Measurements from ENCODE around the gene PDXDC1. TPM values are rescaled to one million over a fixed set of nuclear protein-coding genes. Genes with fewer than 3 reads are reported as not detected.
"Not testable (repeated sequence)": the region's sequence is repeated elsewhere in the genome, so short reads cannot be mapped to it uniquely, and the experiment has no call there.

PDXDC1 gene
- total RNA-seq, 1 donor from 2014 or later, result 72.1 TPM

DNA sequence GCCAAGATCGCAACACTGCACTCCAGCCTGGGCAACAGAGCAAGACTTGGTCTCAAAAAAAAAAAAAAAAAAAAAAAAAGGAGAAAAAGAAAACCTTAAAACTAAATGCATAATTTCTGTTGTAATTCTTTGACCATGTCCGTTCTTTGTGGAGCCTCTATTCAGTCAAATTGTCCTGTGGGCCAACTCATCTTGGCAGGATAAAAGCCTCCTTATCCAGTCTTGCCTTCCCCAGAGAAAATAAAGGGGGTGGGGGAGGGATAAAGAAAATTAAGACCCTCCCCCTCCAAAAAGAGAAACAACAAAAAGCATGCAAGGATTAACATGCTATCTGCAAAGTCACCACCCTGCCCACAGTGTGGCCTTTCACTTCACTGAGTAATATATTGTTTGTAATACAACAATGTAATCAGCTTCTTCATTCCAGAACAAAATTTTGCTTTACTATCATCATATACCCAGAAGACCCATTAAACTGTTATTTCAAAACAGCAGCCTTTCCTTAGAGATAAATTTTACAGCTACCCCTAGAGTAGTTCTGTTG lies 124.6 kb downstream of the PDXDC1 start:
- DNase-seq (ENCODE audit: low spot score); intact Hi-C loops (cut with DNase I): not testable (repeated sequence)

DNA sequence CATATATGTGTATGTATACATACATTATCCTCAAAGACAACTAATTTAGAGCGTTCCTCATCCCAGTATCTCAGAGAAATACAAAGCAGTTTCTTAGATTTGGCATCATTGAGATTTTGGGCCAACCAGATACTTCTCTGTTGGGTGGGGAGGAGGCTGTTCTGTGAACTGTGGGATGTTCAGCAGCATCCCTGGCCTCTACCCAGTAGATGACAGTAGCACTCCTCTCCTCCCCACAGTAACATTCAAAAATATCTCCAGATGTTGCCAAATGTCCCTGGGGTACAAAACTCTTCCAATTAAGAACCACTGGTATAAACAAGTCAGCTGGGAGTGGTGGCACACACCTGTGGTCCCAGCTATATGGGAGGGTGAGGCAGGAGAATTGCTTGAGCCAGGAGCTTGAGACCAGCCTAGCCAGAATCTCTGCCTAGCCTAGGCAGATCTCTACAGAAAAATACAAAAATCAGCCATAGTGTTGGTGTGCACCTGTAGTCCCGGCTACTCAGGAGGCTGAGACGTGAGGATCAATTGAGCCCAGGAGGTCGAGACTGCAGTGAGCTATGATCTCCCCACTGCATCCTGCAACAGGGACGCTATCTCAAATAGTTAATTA lies 125.7 kb downstream of the PDXDC1 start:
- DNase-seq (ENCODE audit: low spot score); intact Hi-C loops (cut with DNase I): not testable (repeated sequence)

DNA sequence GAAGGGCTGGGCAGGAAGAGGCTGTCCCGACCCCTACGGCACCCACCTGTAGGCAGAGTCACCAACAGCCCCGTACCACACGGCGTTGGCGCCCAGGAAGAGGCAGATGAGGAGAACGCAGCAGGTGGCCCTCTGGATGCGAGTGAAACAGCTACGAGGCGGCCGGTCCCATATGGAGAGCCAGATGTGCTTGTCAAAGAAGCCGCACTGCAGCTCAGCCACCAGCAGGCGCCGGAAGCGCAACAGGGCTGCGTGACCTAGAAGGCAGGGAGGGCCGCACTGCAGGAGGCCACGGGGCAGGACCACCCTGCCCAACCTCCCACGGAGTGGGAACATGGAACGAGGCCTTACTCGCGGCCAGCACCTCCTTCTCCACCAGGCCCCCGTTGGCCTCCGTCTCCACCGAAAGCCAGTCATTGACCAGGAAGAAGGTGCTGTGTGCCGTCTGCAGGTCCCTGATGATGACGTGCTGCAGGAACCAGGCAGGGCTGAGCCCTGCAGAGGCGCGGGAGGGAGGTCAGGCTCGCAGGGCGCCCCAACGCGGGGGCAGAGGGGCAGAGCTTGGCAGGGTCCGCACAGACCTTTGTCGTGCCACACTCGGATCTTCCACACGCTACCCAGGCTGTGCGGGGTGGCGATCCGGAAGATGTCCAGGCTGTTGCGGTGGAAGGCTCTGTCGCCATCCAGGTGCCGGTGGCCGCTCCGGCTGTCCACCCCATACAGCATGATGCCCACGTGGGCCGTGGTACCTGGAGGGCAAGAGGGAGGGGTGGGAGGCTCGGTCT lies 153.0 kb downstream of the PDXDC1 start:
- DNase-seq (ENCODE audit: low spot score); intact Hi-C loops (cut with DNase I): not testable (repeated sequence)

DNA sequence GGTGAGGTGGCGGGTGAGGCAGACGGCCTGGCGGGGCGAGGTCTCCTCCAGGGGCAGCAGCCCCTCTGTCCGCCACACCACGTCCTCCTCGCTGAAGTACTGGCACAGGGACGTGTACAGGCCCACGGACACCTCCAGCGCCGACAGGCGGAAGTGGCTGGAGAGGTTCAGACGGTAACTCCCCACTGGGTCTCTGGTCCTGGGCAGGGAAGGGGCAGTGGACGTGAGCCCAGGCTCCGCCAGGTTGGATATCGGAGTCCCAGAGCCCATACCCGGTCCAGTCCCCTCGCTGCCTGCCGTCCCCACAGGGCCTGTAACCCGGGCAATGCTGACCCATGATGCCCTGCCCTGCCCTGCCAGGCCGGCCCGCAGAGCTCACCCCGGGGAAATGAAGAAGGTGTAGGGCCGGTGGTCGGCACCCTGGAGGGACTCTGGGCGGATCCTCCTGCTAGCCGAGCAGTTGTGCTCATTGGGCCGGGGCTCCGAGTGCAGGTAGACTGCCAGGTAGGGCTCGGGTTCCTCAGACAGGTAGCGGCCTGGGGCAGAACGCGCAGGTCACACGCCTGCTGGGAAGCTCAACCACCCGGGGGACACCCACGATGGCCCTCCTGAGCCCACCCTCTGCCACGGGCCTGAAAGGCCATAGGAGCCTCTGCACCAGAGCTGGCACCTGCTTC lies 155.6 kb downstream of the PDXDC1 start:
- intact Hi-C loops (cut with DNase I); DNase-seq (ENCODE audit: low spot score): not testable (repeated sequence)

DNA sequence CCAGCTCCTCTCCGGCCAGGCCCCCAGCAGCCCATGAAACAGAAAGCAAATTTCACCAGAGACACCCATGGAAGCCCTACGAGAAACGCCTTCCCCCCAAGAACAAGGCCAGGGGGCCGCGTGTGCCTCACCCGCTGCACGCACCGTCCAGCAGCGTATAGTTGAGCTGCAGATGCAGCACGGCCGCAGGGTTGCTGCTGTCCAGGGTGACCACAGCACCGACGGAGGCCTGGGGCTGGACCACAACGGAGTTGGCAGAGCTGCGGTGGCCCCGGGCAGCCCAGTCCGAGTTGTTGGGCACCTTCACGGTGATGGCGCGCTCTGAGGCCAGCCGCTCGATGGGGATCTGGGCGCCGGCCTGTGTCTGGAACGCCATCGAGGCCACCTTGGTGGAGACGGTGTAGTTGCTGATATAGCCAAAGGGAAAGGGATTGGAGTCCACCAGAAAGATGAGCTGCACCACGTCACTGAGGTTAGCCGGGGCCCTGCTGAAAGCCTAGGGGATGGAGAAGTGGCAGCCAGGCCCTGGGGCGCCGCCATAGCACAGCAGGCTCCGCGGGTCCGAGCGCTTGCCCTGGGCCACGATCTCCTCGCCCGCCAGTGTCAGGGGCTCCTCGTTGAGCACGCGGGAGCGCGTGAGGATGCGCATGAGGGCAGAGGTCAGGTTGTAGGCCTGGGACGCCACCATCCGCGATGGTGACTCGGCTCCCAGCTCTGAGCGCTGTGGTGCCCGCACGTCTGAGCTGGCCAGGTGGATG lies 156.3 kb downstream of the PDXDC1 start:
- DNase-seq (ENCODE audit: low spot score); intact Hi-C loops (cut with DNase I): not testable (repeated sequence)

DNA sequence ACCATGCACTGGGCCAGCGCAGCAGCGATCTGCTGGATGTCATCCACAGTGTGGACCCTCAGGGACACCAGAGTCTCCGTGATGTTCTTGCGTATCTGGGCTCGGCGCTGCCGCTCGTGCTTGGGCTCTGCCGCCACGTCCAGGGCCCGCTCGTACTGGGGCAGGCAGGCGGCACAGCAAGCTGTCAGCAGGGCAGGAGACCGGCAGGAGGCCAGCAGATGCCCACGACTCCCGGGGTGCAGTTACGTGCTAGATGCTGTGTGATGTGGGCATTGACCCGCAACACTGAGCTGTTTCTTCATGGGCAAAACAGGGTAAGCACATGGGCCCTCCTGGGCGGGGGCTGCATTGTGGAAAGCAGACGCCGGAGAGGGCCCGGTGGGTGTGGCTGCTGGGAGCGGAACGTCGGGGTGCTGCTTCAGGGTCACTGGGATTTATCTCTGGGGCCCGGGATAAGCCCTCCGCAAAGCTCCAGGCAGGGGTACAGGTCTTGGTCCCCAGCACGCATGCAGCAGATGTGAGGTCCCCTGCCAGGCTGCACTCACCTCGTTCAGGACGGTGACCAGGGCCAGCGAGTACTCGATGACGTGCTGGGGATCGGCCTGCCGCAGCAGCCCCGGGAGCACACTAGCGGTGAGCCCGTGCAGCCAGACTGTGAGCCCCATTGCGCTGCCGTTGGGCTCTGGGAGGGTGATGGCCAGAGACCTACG lies 158.0 kb downstream of the PDXDC1 start:
- DNase-seq (ENCODE audit: low spot score); intact Hi-C loops (cut with DNase I): not testable (repeated sequence)

DNA sequence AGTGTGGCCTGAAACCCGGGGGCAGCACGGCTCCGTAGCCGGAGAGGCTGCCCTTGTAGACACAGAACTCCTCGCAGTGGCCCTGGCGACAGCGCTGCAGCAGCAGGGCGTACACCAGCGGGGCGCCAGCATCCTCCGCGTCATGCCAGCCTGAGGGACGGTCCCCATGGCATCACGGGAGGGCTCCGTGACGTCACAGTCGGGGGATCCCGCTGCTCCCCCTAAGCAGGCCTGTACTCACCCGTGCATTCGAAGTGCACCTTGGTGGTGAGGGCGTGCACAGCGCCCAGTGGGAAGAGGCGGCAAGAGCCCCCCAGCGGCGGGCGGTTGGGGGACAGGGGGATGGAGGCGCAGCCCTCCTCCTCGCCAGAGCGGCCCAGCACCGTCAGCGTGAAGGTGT lies 158.7 kb downstream of the PDXDC1 start:
- intact Hi-C loops (cut with DNase I); DNase-seq (ENCODE audit: low spot score): not testable (repeated sequence)

DNA sequence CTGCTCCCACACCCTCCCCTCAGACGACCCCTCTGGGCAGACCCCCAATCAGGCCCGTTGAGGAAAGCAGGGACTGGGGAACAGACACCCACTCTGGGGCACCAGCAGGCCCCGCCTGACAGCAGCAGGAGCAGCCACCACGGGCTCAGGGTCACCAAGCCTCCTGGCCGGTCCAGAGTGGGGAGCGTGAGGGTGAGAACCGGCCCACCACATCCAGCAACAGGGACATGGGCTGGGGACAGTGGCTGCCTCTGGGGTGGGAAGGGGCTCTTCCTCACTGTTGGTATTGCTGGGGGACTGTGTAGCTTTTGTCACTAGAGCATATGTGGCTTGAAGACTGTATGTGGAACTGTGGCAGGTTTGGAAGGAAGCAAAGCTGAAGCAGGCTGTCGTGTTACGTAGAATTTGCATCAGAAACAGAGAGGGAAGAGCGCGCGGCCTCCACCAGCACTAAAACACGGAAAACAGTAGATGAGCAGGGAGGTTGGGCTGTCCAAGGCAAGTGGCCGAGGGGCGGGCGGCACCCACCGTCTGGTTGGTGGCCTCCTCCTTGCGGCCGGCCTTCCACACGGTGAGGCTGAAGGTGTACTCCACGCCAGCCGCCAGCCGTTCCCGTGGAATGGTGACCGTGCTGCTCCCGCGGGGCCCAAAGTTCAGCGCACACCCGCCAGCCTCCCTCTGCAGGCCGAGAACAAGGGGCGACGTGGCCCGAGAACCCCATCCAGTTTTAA lies 160.1 kb downstream of the PDXDC1 start:
- intact Hi-C loops (cut with DNase I); DNase-seq (ENCODE audit: low spot score): not testable (repeated sequence)

DNA sequence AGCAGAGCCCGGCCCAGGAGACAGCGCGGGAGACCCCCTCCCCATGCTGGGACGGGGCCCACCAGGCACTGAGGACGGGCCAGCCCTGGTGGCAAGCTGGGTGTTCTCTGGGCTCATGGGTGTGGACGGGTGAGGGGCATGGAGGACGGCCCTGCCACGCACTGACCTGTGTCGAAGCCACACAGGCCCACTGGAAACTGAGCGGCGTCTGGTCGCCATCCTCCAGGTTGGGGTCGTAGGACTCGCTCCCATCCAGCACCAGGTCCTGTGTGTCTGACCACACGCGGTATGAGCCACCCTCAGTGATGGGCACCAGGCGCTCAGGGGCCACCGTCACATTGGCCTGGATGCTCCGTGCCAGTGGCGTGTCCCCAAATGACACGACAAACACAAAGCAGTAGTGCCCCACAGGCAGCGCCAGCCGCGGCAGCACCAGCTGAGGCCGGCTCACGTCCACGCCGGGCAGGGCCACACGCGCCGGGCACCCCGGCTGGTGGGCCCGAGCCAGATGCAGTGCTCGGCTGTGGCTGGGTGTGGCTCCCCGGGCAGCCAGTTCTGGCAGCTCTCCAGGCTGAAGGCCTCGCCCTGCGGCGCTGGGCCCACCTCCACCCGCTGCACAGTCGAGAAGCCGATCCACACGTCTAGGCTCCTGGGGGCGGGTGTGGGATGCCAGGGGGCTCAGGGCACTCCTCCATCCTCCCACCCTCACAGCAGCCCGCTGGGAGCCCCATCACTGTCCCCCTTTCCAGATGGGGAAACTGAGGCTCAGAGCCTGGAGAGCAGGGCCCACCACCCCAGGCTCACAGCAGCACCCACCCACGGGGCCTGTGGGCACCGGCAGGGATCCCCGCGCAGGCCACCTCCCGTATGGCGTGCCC lies 160.9 kb downstream of the PDXDC1 start:
- not testable (repeated sequence) for DNase-seq (ENCODE audit: low spot score)

DNA sequence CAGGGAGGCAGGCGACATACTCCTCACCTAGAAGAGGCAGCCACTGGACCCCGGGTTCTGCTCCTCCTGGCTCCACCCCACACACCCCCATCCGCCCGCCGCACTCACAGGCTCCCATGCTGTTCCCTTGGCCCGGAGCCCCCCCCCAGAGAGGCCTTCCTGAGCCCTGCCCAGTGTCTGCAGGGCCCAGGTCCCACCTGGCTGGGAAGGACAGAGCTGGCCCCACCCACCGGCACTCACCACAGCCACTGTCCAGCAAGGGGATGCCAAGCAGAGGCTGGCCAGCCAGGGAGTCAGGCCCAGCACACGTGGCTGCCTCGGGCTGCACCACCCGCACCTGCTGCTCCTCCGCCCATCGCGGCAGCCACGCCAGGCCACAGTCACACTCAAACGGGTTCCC lies 162.7 kb downstream of the PDXDC1 start:
- DNase-seq (ENCODE audit: low spot score); intact Hi-C loops (cut with DNase I): not testable (repeated sequence)

More for the DNA sequence above, 160.9 kb downstream of the PDXDC1 start:
- intact Hi-C loops (cut with DNase I), result not testable (repeated sequence)

DNA sequence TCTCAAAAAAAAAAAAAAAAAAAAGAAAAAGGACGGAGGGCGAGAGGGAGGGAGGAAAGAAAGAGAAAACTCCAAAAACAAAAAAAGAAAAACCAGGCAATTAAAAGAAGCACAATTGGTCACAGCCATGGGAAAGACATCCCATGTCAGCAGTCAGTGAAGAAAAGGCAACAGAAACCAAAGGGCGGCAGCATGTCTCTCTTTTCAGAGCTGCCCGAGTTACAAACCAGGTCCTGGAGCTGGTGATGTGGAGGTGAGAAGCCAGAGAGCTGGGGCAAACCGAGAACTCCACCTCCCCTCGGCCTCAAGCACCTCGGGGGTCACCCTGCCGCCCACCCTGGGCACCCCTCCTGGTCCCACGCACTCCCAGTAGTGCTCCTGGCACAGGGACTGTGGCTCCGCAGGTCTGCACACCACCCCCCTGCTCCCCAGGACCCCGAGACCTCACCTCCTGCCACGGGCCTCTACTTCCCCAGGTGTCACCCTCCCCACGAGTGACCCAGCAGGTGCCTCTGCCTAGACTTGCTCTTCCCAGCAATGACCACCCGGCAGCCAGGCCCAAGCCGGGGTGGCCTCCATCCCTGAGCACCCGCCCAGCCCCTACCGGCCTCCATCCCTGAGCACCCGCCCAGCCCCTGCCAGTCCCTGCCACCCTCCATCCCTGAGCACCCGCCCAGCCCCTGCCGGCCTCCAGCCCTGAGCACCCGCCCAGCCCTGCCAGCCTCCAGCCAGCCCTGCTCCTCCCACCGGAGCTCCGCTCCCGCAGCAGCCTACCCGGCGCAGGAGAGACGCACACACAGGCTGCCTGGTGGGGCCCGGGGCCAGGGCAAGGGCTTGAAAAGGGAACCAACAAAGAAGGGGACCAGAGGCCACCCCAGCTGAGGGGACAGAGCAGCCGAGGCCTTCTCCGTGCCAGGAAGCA lies 165.9 kb downstream of the PDXDC1 start:
- intact Hi-C loops (cut with DNase I); DNase-seq (ENCODE audit: low spot score): not testable (repeated sequence)

DNA sequence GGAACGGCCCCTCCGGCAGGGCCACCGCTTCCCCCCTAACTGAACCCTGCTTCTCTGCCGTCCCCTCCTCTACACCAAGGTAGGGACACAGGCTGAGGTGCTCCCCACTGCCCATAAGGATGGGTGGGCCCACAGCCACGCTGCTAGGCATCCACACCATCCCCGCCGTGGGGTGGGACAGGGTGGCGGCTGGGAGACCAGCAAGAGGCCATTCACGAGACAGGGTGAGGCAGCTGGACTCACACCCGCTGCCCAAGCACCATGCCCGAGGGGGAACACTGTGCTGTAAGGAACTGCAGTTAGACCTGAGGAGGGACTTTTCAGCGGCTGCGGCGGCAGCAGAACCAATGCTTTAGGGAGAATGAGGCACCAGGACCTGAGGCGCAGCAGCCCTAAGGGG lies 166.8 kb downstream of the PDXDC1 start:
- intact Hi-C loops (cut with DNase I), result no loop called here
- DNase-seq (ENCODE audit: low spot score), result no peak

DNA sequence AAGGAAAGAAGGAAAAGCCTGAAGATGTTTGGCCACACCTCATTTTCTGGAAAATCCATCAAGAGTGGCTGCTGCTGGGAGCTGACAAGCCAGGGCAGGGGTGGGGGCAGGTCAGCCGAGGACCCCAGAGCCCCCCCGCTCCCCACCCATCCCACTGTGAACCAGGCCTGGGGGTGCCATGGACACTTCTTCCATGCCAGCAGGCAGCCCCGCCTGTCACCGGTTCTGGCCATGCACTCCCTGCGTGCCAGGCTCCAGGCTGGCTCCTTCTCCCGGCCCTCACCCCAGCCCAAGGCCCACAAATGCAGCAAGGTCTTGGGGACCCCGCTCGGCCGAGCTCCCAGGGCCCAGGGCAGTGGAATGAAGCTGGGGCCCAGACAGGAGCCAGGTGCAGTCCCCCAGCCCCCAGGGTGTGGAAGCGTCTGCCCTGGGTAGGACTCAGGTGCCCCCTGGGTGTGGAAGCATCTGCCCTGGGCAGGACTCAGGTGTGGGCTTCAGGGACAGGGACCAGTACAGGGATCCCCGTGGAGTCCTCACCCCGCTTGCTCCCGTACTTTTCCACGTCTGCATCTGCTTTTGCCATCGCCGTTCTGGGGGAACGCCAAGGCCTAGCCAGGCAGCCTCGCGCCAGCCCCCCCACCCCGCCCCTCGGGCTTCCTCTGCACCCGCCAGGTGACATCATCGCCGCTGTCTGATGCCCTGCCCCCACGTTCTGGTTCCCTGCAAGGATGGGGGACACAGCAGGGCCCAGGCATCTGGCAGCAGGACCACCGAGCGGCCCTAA lies 167.5 kb downstream of the PDXDC1 start:
- DNase-seq (ENCODE audit: low spot score), result not testable (repeated sequence)

DNA sequence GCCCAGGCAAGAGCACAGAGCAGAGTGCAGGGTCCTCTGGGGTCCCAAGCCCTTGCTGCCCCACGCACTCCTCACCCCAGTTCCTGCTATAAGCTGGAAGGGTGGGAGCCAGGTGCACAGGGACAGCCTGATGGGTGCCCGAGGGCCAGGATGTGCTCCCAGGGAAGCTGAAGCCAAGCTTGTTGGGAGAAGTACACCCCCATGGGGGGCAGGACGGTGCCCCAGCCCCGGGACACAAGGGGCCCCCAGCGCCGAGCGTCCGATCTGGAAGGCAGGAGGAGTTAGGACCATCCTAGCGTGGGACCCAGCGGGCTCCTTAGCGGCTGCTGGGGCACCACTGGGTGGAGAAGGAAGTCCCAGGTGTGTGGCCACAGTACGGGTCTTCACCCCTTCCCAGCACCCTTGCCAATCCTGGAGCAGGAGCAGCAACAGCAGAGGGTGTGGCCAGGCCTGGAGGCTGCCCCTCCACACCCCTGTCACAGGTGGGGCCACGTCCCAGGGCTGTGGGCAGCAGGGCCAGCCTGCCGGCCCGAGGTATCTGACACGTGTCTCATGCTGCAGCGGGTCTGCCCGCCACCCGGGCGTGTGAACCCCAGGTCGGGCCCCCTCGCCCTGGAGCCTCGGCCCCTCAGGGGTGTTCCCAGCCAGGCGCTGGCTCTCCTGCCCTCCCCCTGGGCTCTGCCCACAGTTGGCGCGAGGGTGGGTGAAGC lies 168.2 kb downstream of the PDXDC1 start:
- DNase-seq (ENCODE audit: low spot score); intact Hi-C loops (cut with DNase I): not testable (repeated sequence)

More for the DNA sequence above, 167.5 kb downstream of the PDXDC1 start:
- intact Hi-C loops (cut with DNase I), result not testable (repeated sequence)

DNA sequence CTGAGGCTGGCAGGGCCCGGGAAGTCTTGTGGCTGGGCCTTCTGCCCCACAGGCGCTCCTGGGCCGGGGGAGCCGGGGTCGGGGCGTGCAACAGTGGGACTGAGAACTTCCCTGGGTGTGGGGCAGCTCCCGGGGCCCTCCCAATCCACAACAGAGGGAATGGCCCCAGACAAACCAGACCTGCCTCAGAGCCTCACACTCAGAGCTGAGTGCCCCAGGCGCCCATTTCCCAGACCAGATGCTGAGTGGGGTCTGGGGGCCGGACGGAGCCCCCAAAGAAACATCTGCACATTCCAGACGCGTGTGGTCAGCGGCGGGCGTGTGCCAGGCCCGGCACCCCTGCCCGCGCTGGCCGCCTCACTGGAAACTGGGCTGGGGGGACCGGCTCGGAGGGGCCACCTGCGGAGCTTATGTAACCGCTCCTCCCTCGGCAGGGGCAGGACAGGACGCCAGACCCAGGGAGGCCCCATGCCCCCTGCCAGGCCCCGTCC lies 168.8 kb downstream of the PDXDC1 start:
- intact Hi-C loops (cut with DNase I); DNase-seq (ENCODE audit: low spot score): not testable (repeated sequence)
